Measurements from ENCODE around the gene OSMR. TPM values are rescaled to one million over a fixed set of nuclear protein-coding genes. Genes with fewer than 3 reads are reported as not detected.

Gene OSMR
- polyA plus RNA-seq, 12 donors = 5.5 to 11.1 (median 8.0) TPM; not detected in 1

Other genes with a start within 250 kb of the OSMR start
- gene RICTOR, start 228.4 kb downstream of the OSMR start, polyA plus RNA-seq (ENCODE audit: insufficient read length in 12 of 12) = 10 to 100 TPM in 11 of 12 donors, not detected in 1; 13.3 to 24.4 (median 19.3) TPM

All from muscle of arm (tissue), 12 donors.